ENCODE measurements around the gene DUSP28. TPM values are rescaled to one million over a fixed set of nuclear protein-coding genes. Genes with fewer than 3 reads are reported as not detected.

The DUSP28 gene
- total and polyA plus RNA-seq, 2 of the 13 experiments (the other 11 are each of a cell fraction or from before 2014, with no cell fraction given) = 5.2 to 8.6 TPM

DNA sequence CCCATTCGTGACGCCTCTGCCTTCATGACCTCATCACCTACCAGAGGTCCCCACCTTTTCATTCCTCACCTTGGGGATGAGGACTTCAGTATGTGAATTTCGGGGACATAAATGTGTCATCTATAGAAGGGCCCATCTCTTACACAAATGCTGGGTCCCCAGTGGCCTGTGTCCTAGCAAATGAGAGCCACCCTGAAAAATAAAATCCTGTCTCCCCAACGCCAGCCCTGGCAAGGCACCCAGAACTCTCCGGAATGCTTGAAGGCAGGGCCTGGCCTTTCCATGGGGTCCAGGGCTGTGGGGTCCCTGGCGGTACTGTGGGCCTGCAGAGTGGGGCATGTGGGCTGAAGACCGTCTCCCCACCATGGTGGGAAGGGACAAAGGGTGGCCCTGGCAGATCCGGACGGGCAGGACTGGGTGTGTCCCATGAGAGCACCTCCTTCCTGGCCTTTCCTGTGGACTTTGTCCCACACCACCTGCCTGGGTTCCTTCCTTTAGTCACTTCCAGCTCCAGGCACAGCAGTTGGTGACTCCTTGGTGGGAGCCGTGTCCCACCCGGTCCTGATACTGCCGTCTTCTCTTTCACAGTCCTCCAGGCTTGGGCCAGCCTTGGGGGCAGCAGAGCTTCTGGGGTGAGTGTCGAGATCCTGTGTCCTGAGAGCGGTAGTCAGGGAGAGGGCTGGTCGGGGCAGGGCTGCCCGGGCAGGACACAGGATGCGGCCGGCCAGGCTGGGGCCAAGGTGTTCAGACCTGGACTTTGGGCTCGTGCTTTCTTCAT, 45.0 kb downstream of the DUSP28 start (continued):
- TF ChIP-seq ZFY (CRISPR knock-in tag; IDR thresholded peaks at IDR 0.05) (peak; percentile 58), MED8 (CRISPR knock-in tag; IDR thresholded peaks at IDR 0.05; ENCODE audit: insufficient replicate concordance) (peak; percentile 80), SIN3A (IDR thresholded peaks at IDR 0.05; ENCODE audit: borderline replicate concordance, low read depth, low read length) (peak; percentile 73; the same call in 1 of the 2 replicates), ZNF564 (CRISPR knock-in tag; IDR thresholded peaks at IDR 0.05) (0 out of 2 replicates have a peak, but pooled peaks have one; percentile 45), ZNF24 (IDR thresholded peaks at IDR 0.05) (no peak), ARID2 (CRISPR knock-in tag; IDR thresholded peaks at IDR 0.05; ENCODE audit: borderline replicate concordance) (0 out of 2 replicates have a peak, but pooled peaks have one; percentile 53), ZNF496 (CRISPR knock-in tag; IDR thresholded peaks at IDR 0.05; ENCODE audit: insufficient replicate concordance) (no peak), DPF2 (CRISPR knock-in tag; IDR thresholded peaks at IDR 0.05; ENCODE audit: borderline replicate concordance, low read depth) (no peak; the same call in 1 of the 2 replicates), ZNF713 (CRISPR knock-in tag; IDR thresholded peaks at IDR 0.05) (no peak), GLI4 (CRISPR knock-in tag; IDR thresholded peaks at IDR 0.05; ENCODE audit: borderline replicate concordance) (no peak), LCORL (IDR thresholded peaks at IDR 0.05) (no peak), LCORL (CRISPR knock-in tag; IDR thresholded peaks at IDR 0.05) (peak; percentile 73), EED (CRISPR knock-in tag; IDR thresholded peaks at IDR 0.05) (no peak)
- TF ChIP-seq, protein P1, sequence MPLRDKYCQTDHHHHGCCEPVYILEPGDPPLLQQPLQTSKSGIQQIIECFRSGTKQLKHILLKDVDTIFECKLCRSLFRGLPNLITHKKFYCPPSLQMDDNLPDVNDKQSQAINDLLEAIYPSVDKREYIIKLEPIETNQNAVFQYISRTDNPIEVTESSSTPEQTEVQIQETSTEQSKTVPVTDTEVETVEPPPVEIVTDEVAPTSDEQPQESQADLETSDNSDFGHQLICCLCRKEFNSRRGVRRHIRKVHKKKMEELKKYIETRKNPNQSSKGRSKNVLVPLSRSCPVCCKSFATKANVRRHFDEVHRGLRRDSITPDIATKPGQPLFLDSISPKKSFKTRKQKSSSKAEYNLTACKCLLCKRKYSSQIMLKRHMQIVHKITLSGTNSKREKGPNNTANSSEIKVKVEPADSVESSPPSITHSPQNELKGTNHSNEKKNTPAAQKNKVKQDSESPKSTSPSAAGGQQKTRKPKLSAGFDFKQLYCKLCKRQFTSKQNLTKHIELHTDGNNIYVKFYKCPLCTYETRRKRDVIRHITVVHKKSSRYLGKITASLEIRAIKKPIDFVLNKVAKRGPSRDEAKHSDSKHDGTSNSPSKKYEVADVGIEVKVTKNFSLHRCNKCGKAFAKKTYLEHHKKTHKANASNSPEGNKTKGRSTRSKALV (CRISPR knock-in tag; IDR thresholded peaks at IDR 0.05) = no peak
- TF ChIP-seq, protein P2, sequence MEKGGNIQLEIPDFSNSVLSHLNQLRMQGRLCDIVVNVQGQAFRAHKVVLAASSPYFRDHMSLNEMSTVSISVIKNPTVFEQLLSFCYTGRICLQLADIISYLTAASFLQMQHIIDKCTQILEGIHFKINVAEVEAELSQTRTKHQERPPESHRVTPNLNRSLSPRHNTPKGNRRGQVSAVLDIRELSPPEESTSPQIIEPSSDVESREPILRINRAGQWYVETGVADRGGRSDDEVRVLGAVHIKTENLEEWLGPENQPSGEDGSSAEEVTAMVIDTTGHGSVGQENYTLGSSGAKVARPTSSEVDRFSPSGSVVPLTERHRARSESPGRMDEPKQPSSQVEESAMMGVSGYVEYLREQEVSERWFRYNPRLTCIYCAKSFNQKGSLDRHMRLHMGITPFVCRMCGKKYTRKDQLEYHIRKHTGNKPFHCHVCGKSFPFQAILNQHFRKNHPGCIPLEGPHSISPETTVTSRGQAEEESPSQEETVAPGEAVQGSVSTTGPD (CRISPR knock-in tag; IDR thresholded peaks at IDR 0.05) = 0 out of 2 replicates have a peak, but pooled peaks have one; percentile 25
- TF ChIP-seq, protein P3, sequence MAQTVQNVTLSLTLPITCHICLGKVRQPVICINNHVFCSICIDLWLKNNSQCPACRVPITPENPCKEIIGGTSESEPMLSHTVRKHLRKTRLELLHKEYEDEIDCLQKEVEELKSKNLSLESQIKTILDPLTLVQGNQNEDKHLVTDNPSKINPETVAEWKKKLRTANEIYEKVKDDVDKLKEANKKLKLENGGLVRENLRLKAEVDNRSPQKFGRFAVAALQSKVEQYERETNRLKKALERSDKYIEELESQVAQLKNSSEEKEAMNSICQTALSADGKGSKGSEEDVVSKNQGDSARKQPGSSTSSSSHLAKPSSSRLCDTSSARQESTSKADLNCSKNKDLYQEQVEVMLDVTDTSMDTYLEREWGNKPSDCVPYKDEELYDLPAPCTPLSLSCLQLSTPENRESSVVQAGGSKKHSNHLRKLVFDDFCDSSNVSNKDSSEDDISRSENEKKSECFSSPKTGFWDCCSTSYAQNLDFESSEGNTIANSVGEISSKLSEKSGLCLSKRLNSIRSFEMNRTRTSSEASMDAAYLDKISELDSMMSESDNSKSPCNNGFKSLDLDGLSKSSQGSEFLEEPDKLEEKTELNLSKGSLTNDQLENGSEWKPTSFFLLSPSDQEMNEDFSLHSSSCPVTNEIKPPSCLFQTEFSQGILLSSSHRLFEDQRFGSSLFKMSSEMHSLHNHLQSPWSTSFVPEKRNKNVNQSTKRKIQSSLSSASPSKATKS (CRISPR knock-in tag; IDR thresholded peaks at IDR 0.05) = no peak
- TF ChIP-seq, protein P4, sequence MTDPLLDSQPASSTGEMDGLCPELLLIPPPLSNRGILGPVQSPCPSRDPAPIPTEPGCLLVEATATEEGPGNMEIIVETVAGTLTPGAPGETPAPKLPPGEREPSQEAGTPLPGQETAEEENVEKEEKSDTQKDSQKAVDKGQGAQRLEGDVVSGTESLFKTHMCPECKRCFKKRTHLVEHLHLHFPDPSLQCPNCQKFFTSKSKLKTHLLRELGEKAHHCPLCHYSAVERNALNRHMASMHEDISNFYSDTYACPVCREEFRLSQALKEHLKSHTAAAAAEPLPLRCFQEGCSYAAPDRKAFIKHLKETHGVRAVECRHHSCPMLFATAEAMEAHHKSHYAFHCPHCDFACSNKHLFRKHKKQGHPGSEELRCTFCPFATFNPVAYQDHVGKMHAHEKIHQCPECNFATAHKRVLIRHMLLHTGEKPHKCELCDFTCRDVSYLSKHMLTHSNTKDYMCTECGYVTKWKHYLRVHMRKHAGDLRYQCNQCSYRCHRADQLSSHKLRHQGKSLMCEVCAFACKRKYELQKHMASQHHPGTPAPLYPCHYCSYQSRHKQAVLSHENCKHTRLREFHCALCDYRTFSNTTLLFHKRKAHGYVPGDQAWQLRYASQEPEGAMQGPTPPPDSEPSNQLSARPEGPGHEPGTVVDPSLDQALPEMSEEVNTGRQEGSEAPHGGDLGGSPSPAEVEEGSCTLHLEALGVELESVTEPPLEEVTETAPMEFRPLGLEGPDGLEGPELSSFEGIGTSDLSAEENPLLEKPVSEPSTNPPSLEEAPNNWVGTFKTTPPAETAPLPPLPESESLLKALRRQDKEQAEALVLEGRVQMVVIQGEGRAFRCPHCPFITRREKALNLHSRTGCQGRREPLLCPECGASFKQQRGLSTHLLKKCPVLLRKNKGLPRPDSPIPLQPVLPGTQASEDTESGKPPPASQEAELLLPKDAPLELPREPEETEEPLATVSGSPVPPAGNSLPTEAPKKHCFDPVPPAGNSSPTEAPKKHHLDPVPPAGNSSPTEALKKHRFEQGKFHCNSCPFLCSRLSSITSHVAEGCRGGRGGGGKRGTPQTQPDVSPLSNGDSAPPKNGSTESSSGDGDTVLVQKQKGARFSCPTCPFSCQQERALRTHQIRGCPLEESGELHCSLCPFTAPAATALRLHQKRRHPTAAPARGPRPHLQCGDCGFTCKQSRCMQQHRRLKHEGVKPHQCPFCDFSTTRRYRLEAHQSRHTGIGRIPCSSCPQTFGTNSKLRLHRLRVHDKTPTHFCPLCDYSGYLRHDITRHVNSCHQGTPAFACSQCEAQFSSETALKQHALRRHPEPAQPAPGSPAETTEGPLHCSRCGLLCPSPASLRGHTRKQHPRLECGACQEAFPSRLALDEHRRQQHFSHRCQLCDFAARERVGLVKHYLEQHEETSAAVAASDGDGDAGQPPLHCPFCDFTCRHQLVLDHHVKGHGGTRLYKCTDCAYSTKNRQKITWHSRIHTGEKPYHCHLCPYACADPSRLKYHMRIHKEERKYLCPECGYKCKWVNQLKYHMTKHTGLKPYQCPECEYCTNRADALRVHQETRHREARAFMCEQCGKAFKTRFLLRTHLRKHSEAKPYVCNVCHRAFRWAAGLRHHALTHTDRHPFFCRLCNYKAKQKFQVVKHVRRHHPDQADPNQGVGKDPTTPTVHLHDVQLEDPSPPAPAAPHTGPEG (CRISPR knock-in tag; IDR thresholded peaks at IDR 0.05) = peak; percentile 70; the same call in 1 of the 2 replicates
